K562 (cell line): ENCODE measurements around the gene ZSCAN25. TPM values are rescaled to one million over a fixed set of nuclear protein-coding genes. Genes with fewer than 3 reads are reported as not detected.

ENCODE experiments used
- CUX1 ChIP-seq: fragments of 200-800 bp; sonication (Bioruptor generic); IDR thresholded peaks from 2 replicates; pipeline ENCODE4 v1.6.1; 2016; ENCODE audit warnings: missing genetic modification characterization, missing compliant biosample characterization
- GTF3C2 ChIP-seq: IDR thresholded peaks from 3 replicates; pipeline ENCODE4 v1.6.1; 2011; ENCODE audit warnings: borderline replicate concordance, mild to moderate bottlenecking, moderate library complexity; ENCODE audit not compliant: insufficient read length; ENCODE audit errors: extremely low read depth
- HMGN3 ChIP-seq: IDR thresholded peaks from 2 replicates; pipeline ENCODE4 v1.6.1; 2011; ENCODE audit warnings: borderline replicate concordance, low read depth, mild to moderate bottlenecking, mixed read lengths, low read length; ENCODE audit not compliant: insufficient read length; ENCODE audit errors: extremely low read depth
- MAFK ChIP-seq: IDR thresholded peaks from 2 replicates; pipeline ENCODE4 v1.6.1; 2011; ENCODE audit warnings: low read length, improper control_type of control experiment
- MTA1 ChIP-seq: fragments of 450-650 bp; IDR thresholded peaks from 2 replicates; pipeline ENCODE4 v1.6.1; 2017; ENCODE audit warnings: borderline replicate concordance
- NCOA2 ChIP-seq, 2 experiments: fragments of 450-650 bp; IDR thresholded peaks; 2 replicates each; pipeline ENCODE4 v1.6.1; 2018; ENCODE audit warnings: mild to moderate bottlenecking in 2 of 2, moderate library complexity in 1 of 2; ENCODE audit not compliant: partially characterized antibody in 2 of 2
- NR2F6 ChIP-seq: fragments of 450-650 bp; formaldehyde crosslinking; IDR thresholded peaks from 2 replicates; pipeline ENCODE4 v1.4.0; 2020; ENCODE audit warnings: mild to moderate bottlenecking
- NR3C1 ChIP-seq: sonication (generic); formaldehyde crosslinking; IDR thresholded peaks from 2 replicates; pipeline ENCODE4 v1.8.1; 2022; ENCODE audit warnings: missing genetic modification reagents
- RFX7 ChIP-seq: fragments of 250-450 bp; sonication (Bioruptor Pico); IDR thresholded peaks from 2 replicates; pipeline ENCODE4 v1.5.1; 2021; ENCODE audit warnings: mild to moderate bottlenecking
- SREBF2 ChIP-seq: sonication (generic); formaldehyde crosslinking; IDR thresholded peaks from 2 replicates; pipeline ENCODE4 v1.4.0; 2020; ENCODE audit warnings: mild to moderate bottlenecking, missing genetic modification reagents
- STAT6 ChIP-seq: sonication (generic); formaldehyde crosslinking; IDR thresholded peaks from 2 replicates; pipeline ENCODE4 v1.8.1; 2023; ENCODE audit warnings: mild to moderate bottlenecking, missing genetic modification reagents
- TEAD4 ChIP-seq, 2 experiments: sonication (generic) in 1 of 2; formaldehyde crosslinking in 1 of 2; IDR thresholded peaks; 2 replicates each; pipeline versions ENCODE4 v1.6.1 to v1.8.0; 2012 to 2022; ENCODE audit warnings: borderline replicate concordance in 1 of 2, inconsistent platforms in 1 of 2, low read length in 1 of 2, mild to moderate bottlenecking in 1 of 2, missing genetic modification reagents in 1 of 2
- XRCC4 ChIP-seq: IDR thresholded peaks from one replicate; pipeline ENCODE4 v1.6.1; 2011; ENCODE audit not compliant: insufficient read depth, insufficient read length; ENCODE audit errors: extremely low read depth
- ZKSCAN3 ChIP-seq: fragments of 250-450 bp; sonication (Bioruptor Pico); IDR thresholded peaks from 2 replicates; pipeline ENCODE4 v1.4.0; 2020
- ZNF121 ChIP-seq: sonication (generic); formaldehyde crosslinking; conservative IDR thresholded peaks from 2 replicates; pipeline ENCODE4 v1.8.0; 2022; ENCODE audit warnings: missing genetic modification reagents
- ZNF764 ChIP-seq: fragments of 250-450 bp; sonication (Bioruptor Pico); IDR thresholded peaks from 2 replicates; pipeline ENCODE4 v1.4.0; 2020; ENCODE audit warnings: low read depth, mild to moderate bottlenecking, moderate library complexity
- polyA plus RNA-seq, 8 experiments: library from polyadenylated mRNA; depleted of rRNA in 4 of 8; stranded (reverse) in 5 of 8; unstranded in 3 of 8; fragments of >200 nt; fragmentation: Nextera tagmentation in 2 of 8; fragmentation: Illumina TruSeq in 1 of 8; extraction: Ambion mirVana in 2 of 8; extraction: Trizol in 1 of 8; gene quantifications; 2 replicates each; pipeline versions ENCODE4 v1.2.1 to v1.2.3, GENCODE V29; 2011 to 2014; ENCODE audit warnings: inconsistent platforms in 1 of 8, missing spikeins in 1 of 8
- total RNA-seq, 7 experiments: library from RNA; depleted of rRNA in 6 of 7; stranded (reverse); fragments of >200 nt in 6 of 7; fragmentation: Illumina TruSeq in 2 of 7; extraction: Trizol in 2 of 7; gene quantifications; 2 replicates each; pipeline versions ENCODE4 v1.2.1 to v1.2.3, GENCODE V29; 2011 to 2021; ENCODE audit warnings: low replicate concordance in 1 of 7

The ZSCAN25 gene
- total and polyA plus RNA-seq, 9 of the 15 experiments (the other 6 are each of a cell fraction or from before 2014, with no cell fraction given), result 0.94 to 18.4 (median 12.8) TPM

DNA sequence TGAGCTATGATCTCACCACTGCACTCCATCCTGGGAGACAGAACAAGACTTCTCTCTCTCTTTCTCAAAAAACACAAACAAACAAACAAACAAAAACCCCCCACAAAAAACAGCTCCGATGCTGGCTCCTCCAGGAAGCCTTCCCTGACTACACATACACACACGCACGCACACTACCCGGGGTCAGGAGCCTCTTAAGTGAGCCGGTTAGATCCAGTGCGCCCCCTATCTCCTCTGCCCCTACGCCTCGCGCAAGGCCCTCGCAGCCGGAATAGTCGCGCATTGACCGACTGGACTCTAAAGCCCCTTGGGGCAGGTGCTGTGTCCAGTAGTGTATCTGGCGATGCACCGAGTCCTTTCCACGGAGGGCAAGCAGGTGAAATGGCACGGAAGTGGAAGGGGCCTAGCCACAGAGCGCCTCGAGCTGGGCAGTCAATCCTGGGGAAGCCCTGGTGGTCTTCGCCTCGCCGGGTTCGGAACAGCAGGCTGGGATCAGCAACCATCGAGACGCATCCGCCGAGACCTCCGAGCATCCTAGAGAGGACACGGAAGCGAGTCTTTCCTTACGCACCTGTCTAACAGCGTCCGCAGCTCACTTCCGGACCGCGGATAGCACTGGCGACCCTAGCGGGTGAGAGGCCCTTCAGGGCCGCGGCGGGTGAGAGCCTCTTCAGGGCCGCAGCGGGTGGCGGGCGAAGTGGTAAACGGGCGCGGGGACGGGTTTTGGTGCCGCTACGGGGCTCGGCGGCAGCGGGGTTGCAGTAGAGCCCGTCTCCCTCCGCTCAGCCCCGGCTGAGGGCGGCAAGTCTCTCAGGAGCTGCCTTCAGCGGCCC lies at the start of gene ZSCAN25 (continued):
- TF ChIP-seq NR3C1 (CRISPR knock-in tag), result no peak
- peak; percentile 98 for TF ChIP-seq STAT6 (CRISPR knock-in tag)
- TF ChIP-seq MTA1, result peak; percentile 82
- TF ChIP-seq ZNF121, result no peak
- no peak for TF ChIP-seq NCOA2 (IDR thresholded peaks at IDR 0.05; ENCODE audit: partially characterized antibody in 2 of 2)
- no peak for TF ChIP-seq ZKSCAN3 (CRISPR knock-in tag)
- peak; percentile 78 for TF ChIP-seq HMGN3
- peak; percentile 13; the same call in 1 of the 2 replicates for TF ChIP-seq MAFK
- TF ChIP-seq RFX7 (CRISPR knock-in tag), result no peak
- no peak for TF ChIP-seq ZNF764 (CRISPR knock-in tag)
- TF ChIP-seq CUX1 (CRISPR knock-in tag), result no peak
- no peak for TF ChIP-seq NR2F6 (CRISPR knock-in tag)
- TF ChIP-seq SREBF2, result peak; percentile 85; the same call in 1 of the 2 replicates
- TF ChIP-seq TEAD4 (IDR thresholded peaks at IDR 0.05; ENCODE audit: low read length), result peak; percentile 28; the same call in 1 of the 2 replicates
- TF ChIP-seq TEAD4 (CRISPR knock-in tag; IDR thresholded peaks at IDR 0.05; ENCODE audit: borderline replicate concordance), result no peak
- no peak for TF ChIP-seq XRCC4
- TF ChIP-seq GTF3C2, result peak; percentile 81
